ENCODE results near the gene NHS.
"Not testable (repeated sequence)": the region's sequence is repeated elsewhere in the genome, so short reads cannot be mapped to it uniquely, and the experiment has no call there.

The NHS gene

DNA sequence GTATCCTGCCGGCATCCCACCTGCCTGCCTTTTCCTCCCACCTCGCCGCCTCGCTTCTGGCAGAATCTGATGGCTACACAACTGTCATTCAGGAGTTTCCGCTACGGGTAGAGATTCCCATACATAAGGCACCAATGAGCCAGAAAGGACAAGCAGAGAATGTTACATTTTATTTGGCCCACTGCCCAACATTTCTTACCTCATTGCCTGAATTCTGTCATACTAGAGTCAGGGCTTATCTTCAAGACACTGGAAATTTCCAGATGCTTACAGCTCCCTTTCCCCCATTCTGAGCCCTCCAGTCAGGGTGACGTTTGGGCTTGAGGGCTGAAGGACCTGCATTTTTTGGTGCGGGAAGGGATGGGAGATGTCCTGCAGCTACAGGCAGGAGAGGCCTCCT lies 113.0 kb downstream of the NHS start:
- in situ Hi-C loops (cut with HindIII; ENCODE audit: low sequenced_read_pairs), result no loop called here

DNA sequence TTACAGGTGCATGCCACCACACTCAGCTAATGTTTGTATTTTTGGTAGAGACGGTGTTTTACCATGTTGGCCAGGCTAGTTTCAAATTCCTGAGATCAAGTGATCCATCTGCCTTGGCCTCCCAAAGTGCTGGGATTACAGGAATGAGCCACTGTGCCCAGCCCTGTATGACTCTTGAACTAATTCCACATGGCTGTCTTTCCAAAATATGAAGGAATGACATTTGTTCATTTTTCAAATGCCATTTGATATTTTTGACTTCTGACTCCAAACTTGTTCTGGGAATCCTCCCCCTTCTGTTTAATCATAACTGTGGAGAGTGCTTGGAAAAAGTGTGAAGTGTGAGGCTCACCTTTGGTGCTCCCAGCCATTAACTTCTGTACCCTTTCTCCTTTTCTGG lies 119.2 kb downstream of the NHS start:
- in situ Hi-C loops (cut with HindIII; ENCODE audit: low sequenced_read_pairs), result no loop called here

DNA sequence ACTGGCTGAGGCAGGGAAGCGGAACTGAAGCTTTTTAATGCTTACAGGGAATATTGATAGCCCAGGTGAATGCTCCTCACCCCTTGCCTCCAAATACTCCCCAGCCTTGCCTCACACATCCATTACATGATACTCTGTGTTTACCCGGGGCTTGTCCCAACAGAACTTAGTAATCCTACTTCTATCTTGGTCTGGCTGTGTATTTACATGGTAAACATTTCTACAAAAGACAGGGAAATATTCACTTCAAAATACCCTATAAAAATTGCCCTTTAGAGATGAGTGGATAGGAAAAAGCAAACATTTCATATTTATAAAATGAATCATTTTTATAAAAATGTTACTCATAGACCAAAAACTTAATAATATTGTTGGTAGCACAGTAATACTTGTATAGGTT lies 120.1 kb downstream of the NHS start:
- in situ Hi-C loops (cut with HindIII; ENCODE audit: low sequenced_read_pairs), result no loop called here

DNA sequence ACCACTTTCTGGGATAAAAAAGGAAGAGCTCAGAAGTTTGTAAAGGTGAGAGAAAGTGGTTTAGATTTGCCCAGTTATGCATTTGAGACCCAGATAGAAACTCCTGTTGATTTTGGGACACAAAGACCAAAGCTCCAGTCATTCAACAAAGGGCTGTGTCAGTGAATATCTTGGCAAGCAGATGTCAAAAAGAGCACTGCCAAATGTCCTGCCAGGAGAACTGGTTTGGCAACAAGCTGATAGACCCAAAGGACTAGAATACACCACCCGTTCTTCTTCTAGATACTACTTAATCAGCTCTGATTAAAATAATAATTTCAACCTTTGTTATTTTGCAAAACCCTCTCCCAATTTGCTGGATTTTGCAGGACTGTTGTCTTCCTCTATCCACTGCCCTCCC lies 121.4 kb downstream of the NHS start:
- in situ Hi-C loops (cut with HindIII; ENCODE audit: low sequenced_read_pairs), result no loop called here

- in situ Hi-C loops (cut with HindIII; ENCODE audit: low sequenced_read_pairs), result no loop called here
Measured at GRCh38 chrX:17497193-17497592, 122.2 kb downstream of the NHS start.

GRCh38 chrX:17499512-17499911 lies 124.5 kb downstream of the NHS start:
- in situ Hi-C loops (cut with HindIII; ENCODE audit: low sequenced_read_pairs), result no loop called here

GRCh38 chrX:17500145-17500579 lies 125.2 kb downstream of the NHS start:
- in situ Hi-C loops (cut with HindIII; ENCODE audit: low sequenced_read_pairs), result no loop called here

DNA sequence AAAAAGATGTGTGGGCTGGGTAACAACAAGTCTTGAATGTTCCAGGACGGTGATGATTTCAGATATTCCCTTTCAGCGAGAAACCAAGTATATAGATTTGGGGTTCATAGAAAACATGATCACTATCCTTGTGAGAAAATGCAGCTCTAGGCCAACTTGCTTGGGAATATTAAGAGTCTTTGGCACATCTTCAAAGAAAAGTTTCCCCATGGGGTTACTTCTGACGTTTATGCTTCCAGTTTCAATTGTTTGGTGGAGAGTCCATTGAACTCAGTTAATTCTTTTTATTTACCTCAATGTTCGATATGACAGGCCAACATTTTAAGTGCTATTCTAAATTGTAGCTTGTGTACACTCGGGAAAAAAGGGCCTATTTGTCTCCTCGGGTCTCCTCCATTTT lies 126.7 kb downstream of the NHS start:
- in situ Hi-C loops (cut with HindIII; ENCODE audit: low sequenced_read_pairs), result no loop called here

GRCh38 chrX:17506352-17506751 lies 131.4 kb downstream of the NHS start:
- in situ Hi-C loops (cut with HindIII; ENCODE audit: low sequenced_read_pairs), result not testable (repeated sequence)

DNA sequence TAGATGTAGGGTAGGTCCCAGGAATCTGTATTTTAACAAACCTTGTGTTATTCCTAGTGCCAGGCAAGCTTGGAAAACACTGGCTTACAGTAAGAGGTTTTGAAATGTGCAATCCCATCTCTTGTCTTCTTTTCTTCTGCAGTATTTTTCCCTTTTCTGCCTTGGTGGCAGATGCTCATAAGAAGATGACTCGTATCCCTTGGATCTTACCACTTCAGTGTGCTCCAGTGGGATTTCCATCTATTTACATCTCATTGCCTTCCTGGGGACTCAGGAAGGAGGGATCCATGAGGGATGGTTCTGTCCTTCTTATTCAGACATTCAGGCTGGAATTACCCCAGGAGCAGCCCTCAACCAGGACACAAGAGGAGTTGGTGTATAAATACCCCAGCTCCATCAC lies 136.6 kb downstream of the NHS start:
- in situ Hi-C loops (cut with HindIII; ENCODE audit: low sequenced_read_pairs), result no loop called here

DNA sequence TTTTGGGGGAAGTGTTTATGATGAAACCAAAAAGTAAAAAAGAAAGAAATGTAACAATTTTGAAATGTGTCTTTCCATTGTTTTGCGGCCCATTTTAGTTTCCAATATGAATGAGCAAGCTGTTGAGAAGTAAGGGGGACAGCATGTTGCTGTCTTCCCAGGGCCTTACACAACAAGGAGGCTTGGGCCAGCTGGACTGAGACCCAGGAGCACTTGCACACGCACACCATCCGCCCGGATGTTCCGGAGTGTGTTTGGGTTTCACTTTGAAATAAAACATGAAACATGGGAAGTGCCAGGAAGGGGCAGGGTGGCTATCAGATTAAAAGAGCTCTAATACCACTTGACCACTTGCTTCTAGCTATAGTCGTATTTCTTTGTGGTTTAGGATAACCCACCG lies 144.4 kb downstream of the NHS start:
- in situ Hi-C loops (cut with HindIII; ENCODE audit: low sequenced_read_pairs), result no loop called here

DNA sequence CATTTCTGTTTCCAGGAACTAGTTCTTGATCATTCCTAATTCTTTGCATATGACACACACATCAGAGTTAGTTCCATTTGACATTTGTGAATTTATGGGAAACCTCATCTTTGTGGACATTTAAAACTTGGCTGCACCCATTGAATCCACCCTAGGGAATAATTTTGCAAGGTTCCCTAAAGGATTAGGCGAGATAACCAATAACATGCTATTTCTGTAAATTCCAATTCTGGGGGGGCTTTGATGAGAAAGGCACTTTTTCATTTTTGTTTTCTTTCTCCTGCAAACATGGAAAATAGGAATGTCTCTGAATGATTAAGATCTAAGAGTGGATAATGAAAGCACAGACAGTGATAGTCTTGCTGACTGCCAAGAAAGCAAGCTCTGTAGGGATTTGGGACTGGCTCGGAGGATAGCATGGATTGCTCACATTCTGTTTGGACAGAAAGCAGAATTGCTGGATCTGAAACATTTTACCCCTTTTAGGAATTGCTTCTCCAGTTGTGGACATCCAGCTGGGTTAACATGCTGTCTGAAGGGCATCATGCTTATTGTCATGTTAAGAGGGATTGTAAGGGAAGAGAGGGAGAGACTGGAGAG lies 145.1 kb downstream of the NHS start:
- in situ Hi-C loops (cut with HindIII; ENCODE audit: low sequenced_read_pairs), result no loop called here

GRCh38 chrX:17521871-17522693 lies 147.1 kb downstream of the NHS start:
- in situ Hi-C loops (cut with HindIII; ENCODE audit: low sequenced_read_pairs), result no loop called here

- in situ Hi-C loops (cut with HindIII; ENCODE audit: low sequenced_read_pairs), result no loop called here
Measured at GRCh38 chrX:17525266-17525665, 150.3 kb downstream of the NHS start.

DNA sequence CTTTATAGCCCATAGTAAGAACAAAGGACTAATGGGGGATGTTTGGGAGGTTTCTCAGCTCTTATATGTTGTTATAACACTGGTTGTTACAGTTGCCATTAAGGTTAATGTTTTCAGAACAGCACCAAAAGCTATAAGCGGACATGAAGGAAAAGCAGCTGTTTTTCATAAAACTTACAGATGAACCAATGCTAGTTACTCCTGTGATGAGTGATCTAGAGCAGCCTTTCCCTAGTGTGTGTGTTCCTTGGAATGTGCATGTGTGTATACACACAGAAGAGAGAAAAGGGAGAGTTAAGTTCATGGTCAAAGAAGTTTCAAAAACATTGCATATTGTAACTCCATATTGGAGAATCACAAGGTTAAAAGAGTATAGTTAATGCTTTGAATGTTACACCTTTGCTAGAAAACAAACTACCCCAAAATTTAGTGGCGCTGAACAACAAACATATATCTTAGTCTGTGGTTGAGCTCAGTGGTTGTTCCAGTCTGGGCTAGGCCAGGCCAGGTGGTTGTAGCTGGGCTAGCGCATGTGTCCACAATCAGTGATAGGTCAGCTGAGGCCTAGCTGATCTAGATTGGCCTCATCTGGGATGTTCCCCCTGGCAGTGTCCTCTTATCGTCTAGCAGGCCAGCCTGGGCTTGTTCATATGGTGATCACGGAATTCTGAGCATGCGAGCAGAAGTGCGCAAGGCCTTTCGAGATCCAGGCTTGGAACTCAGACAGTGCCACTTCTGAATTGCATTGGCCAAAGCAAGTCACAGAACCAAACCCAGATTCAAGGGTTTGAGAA lies 151.0 kb downstream of the NHS start:
- in situ Hi-C loops (cut with HindIII; ENCODE audit: low sequenced_read_pairs), result no loop called here

DNA sequence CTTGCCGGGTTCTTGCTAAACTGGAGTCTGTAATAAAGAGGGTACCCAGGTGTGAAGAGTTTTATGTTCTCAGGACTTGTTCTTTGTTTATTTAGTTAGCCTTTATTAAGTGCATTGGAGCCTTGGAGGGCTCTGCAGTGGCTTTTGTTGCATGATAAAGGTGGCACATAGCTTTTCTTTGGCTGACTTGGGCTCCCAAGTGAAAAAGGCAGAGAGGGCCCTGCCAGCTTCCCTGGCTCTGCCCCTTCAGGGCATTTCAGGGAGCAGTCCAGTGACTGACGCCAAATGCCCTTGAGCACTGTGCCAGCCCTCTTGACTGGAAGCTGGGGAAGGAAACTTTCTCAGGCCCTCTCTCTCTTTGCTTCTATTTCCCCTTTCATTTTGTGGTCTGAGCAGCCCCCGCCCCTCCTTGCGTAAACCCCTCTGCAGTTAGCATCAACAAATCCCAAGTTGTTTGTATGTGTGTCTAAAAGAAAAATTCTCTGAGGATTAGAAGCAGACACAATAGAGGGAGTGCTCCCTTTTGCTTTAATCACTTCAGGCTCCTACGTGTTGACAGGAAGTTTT lies 152.2 kb downstream of the NHS start:
- in situ Hi-C loops (cut with HindIII; ENCODE audit: low sequenced_read_pairs), result no loop called here

- in situ Hi-C loops (cut with HindIII; ENCODE audit: low sequenced_read_pairs), result no loop called here
Measured at GRCh38 chrX:17527922-17528321, 152.9 kb downstream of the NHS start.

DNA sequence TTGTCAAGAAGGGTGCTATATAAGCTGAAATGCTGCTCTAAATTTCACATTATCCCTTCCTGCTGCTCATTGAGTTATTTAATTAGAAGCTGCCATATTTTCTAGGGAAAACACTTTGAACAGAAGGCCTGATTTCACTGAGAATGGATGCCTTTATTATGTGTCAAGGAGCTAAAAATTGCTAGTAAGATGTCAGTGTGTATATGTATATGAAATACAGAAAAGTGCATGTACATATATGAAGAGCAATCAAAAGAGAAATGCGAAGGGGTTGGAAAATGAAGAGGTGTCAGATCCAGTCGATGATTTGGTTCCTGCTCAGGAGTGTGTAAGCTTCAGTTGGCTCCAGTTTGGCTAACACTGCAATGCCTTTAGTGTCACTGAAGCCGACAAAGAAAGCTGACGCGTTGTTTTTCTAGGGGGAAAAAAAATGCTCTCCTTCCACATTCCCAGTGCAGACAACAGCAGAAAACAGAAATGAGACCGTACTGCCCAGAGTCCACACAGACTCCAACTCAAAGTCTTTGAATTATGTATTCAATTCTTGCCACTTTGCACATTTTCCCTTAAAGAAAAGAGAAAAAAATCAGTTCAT lies 154.2 kb downstream of the NHS start:
- in situ Hi-C loops (cut with HindIII; ENCODE audit: low sequenced_read_pairs), result no loop called here

DNA sequence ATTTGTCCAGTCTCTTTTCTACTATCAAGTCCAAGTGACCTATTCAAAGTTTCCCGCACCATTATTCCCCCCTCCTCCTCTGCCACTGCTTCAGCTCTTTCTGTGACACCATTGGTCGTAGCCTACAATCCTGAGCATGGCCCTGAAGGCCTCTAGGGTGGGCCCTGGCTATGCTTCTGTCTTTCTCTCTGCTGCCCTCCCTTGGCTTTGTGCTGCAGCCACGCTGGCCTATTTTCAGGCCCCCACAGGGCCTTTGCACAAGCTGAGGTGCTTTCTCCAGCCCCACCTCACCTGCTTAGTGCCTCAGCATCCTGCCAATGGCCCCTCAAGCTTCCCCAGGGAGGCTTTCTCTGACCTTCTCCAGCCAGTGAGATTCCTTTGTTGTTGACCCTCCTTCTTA lies 156.5 kb downstream of the NHS start:
- in situ Hi-C loops (cut with HindIII; ENCODE audit: low sequenced_read_pairs), result no loop called here

GRCh38 chrX:17535229-17535628 lies 160.2 kb downstream of the NHS start:
- in situ Hi-C loops (cut with HindIII; ENCODE audit: low sequenced_read_pairs), result no loop called here

GRCh38 chrX:17537723-17538243 lies 162.8 kb downstream of the NHS start:
- in situ Hi-C loops (cut with HindIII; ENCODE audit: low sequenced_read_pairs), result no loop called here

Measured in endothelial cell of hepatic sinusoid (primary cell).